GM18907 (cell line): Measurements from ENCODE around the gene NOD2.

Experiments used
- ATAC-seq: cut with Tn5 transposase; IDR thresholded peaks from one replicate; pipeline ENCODE4 v1.9.1; 2021; ENCODE audit warnings: mild to moderate bottlenecking, moderate library complexity; ENCODE audit not compliant: unreplicated experiment

NOD2 gene

GRCh38 chr16:50778284-50779163 lies 85.1 kb downstream of the NOD2 start:
- no peak for ATAC-seq

- no peak for ATAC-seq
Observed at GRCh38 chr16:50781043-50781442, 87.6 kb downstream of the NOD2 start.

GRCh38 chr16:50781518-50781917 lies 88.1 kb downstream of the NOD2 start:
- ATAC-seq, result no peak
